Adipose tissue (tissue), 3 donors: ENCODE results near the gene PIGR. TPM values are rescaled to one million over a fixed set of nuclear protein-coding genes. Genes with fewer than 3 reads are reported as not detected.
"Not testable (repeated sequence)": the region's sequence is repeated elsewhere in the genome, so short reads cannot be mapped to it uniquely, and the experiment has no call there.

Experiments
- H3K27ac ChIP-seq: one replicate; pipeline ENCODE4 v1.5.1; 2013; ENCODE audit warnings: low read depth, low read length
- WGBS, 3 donors: extraction: QIAGEN DNeasy Blood & Tissue Kit; methylation state at CpG; one replicate each; pipeline ENCODE4 v1.1.7; 2013; 5-methylcytosine and 5-hydroxymethylcytosine counted together
- polyA plus RNA-seq, 3 donors: library from polyadenylated mRNA; stranded (reverse); fragments of 200-250 nt; gene quantifications; one replicate each; pipeline ENCODE4 v1.2.3, GENCODE V29; 2013
- donor health status: healthy with polysubstance abuse.
- donor health status: Bipolar disorder and iron deficiency.
- donor health status: healthy.

PIGR gene
- polyA plus RNA-seq, 3 donors = 1.5 to 3.9 (median 3.5) TPM

DNA sequence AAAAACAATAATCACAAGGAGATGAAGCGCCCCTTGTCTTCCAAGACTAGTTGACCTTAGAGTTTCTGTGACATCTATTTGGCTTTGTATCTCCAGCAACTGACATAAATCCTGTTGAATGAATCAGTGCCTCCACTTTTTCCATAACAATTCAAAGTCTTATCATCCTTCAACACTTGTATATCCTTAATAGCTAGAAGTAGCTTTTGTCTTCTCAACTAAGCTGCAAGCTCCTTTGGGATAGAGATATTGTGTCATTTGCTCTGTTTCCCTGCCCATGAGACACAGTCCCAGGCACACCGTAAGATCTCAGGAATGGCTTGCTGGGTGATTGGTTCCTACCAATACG lies 5.7 kb downstream of the PIGR start:
- H3K27ac ChIP-seq = no peak overlapping the region
- 88 to 93% (median 90%) methylated on average over 3 of the region's 3 CpGs for WGBS, 3 donors

DNA sequence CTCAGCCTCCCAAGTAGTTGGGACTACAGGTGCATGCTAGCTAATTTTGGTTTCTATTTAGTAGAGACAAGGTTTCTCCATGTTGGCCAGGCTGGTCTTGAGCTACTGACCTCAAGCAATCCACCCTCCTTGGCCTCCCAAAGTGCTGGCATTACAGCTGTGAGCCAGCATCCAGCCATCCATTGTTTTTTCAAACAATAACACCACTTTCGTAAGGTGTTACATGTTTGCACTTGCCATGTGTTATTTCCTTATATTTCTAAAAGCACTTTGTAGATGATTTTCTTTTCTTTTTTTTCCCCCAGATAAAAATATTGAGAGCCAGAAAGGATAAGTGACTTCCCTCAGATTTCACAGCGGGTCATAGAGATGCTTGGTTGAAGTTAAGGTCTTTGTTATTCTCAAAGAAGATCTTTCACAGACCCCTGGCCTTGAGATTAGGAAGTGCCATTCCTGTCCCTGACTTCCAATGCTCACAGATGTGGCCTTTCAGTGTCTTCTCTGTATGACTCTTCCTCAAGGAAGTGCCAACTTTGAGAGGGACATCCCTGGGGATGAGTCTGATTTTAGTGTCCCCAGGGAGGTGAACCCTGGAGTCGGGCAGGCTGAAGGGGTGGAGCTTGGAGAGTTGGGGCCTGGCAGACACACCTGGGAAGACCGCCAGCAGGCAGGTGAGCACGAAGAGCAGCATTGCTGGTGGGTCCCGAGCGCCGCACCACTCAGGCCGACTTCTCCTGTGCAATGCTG lies 6.3 kb downstream of the PIGR start:
- H3K27ac ChIP-seq = no peak overlapping the region
- 79 to 88% (median 84%) methylated on average over 9 of the region's 9 CpGs for WGBS, 3 donors

DNA sequence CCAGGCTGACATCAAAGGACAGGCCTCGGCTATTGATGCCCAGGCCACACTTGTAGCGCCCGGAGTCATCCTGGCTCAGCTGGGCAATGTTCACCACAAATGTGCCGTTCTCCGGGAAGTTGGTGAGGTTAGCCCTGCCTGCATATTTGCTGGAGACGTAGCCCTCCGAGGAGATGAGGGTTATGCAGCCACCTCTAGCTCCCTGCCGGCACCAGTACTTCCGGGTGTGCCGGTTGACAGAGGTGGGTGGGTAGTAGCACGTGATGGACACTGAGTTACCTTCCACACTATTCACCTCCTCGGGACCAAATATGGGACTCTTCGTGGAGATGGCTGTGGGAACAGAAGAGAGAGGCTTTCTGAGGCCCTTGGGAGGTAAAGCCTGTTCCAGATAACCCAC lies 7.1 kb downstream of the PIGR start:
- no peak overlapping the region for H3K27ac ChIP-seq
- WGBS, 3 donors = 87 to 92% (median 91%) methylated on average over 13 of the region's 13 CpGs

DNA sequence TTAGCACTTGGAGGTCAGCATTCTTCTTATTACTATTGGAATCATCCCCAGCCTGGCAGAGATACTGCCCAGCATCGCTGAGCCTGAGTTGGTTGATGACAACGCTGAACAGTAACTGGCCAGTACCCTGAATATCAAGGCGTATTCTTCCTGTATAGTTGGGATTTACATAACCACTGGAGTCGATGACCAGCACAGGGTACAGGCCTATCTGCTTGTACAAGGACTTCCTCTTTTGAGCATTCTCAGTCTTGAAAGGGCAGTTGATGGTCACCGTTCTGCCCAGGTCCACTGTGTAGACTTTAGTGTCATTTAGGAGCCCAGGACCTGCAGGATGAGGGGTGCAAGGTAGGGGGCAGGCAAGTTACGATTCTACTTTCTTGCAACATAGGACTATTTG lies 8.8 kb downstream of the PIGR start:
- no peak overlapping the region for H3K27ac ChIP-seq
- WGBS, 3 donors = 87 to 92% (median 89%) methylated on average over 6 of the region's 6 CpGs

DNA sequence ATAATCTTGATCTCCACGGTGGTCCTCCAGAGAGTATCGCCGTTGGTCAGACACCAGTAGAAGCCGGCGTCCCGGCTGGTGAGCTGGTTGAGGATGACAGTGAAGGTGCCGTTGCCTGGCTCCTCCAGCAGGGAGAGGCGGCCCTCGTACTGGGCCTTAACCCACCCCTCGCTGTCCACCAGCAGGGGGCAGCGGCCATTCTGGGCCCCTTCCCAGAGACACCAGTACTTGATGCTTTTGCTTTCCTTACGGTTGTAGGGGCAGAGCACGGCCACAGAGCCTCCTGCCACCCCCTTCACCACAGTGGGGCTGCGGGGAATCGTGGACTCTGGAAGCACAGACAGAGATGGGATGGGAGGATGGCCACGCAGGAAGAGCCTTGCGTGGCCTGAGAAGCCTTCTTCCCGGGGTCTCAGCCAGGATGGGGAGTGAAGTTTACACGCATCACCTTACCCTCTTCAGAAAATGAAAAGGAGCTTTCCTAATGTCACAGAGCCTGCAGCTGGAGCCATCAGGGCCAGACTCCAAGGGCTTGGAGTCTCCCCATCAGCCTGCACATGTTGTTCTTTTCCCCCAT lies 10.7 kb downstream of the PIGR start:
- H3K27ac ChIP-seq = no peak overlapping the region
- WGBS, 3 donors = 46 to 61% (median 59%) methylated on average over 19 of the region's 19 CpGs

DNA sequence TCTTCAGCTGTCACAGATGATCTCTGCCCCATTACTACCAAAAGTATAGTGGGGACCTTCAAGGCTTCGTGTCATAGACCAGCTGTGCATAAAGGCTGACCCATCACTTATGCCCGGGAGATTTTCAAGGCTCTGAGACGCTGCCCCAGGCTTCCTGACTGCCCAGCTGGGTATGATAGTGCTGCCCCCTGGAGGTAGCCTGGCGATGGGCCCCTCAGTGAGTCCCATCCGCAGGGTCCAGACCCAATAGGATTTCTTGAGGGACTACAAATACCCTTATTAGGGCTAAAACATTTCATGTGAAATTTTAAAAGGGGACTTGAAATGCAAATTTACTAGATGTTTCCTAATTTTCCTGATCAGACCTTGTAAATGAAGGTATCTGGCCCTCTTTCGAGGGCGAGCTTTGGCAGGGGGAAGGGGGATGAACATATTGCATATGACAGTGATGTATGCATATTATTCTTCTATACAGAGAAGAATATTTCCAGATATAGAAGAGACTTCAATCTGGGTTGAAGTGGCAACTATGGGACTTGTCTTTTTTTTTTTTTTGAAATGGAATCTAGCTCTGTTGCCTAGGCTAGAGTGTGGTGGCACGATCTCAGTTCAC lies 12.8 kb downstream of the PIGR start:
- WGBS, 3 donors = 65 to 68% (median 67%) methylated on average over 8 of the region's 8 CpGs
- H3K27ac ChIP-seq = no peak overlapping the region

DNA sequence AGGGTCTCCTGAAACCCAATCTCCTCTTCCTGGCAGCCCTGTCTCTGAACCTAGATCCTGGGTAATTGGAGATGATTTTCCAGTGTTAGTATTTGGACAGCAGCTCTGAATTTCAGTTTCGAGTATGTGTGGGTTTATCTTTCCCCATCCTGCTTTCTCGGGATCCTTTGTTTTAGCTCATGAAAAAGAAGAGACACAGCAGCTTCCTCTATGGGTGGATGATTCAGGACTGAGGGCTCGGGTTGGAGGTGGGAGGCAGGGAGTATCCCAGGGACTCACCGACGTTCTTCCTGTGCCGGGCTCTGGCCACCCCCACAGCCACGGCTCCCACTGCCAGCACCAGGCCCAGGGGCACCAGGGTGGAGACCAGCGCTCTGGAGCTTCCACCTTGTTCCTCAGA lies 14.1 kb downstream of the PIGR start:
- WGBS, 3 donors = 64 to 92% (median 66%) methylated on average over 8 of the region's 8 CpGs
- no peak overlapping the region for H3K27ac ChIP-seq

DNA sequence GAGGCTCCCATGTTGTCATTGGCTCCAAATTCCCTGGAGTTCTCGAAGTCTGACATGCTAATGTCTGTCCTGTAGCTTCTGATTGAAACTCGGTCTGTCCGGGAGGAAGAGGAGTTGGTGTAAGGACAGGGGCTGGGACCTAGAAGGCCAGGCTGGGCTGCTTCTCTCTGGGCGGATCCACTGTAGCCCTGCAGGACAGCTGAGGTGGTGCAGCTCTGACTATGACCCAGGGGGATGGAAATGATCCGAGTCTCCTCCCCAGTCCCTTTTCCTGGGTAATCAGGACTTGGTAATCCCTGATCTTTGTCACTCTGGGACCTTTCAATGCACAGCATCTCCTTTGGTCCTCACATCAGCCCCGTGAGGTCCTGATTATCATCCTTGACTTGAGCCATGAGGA lies 14.6 kb downstream of the PIGR start:
- no peak overlapping the region for H3K27ac ChIP-seq
- WGBS, 3 donors = 78 to 85% (median 82%) methylated on average over 6 of the region's 6 CpGs

DNA sequence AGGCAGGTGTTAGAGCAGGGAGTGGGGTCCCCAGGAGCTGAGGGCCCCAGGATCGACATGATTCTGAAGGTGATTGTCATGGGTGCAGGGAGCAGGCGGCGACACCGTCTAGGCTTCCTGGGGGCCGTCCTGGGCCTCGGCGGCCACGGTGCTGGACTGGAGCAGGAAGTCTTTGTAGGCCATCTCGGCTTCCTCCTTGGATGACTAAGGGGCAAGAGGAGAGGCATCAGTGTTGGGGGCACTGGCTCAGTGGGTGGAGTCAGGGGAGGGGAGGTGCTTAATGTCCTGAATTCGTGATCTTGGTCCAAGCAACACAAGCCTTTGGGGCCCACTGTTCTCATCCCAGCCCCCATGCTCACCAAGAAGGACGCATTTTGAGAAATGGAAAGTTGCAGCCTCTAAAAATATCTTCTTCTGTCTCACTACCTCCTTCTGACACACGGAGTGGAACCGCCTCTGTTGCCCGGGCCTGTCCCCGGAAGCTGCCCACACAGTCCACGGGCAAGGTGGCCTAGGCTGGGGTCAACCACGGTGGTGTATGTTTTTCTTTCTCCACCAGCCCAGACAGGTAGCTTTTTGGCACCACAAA lies 16.0 kb downstream of the PIGR start:
- no peak overlapping the region for H3K27ac ChIP-seq
- WGBS, 3 donors = 59 to 76% (median 61%) methylated on average over 17 of the region's 17 CpGs

DNA sequence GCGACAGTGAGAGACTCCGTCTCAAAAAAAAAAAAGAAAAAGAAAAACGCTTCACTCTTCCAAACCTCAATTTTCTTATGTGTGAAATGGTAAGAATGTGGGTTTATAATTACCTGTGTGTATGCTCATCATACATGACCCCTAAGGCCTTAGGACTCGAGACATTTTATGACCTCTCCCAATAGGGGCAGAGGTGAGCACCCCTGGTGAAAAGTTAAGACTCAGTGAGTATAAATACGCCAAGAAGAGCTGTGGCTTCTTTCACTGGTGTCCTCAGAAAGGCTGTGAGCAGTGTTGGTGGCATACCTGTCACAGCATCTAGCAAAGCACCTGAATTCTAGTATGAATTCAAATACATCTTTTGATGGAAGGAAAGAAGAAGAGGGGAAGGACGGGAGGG lies 16.7 kb downstream of the PIGR start:
- H3K27ac ChIP-seq = no peak overlapping the region
- 77 to 92% (median 79%) methylated on average over 6 of the region's 6 CpGs for WGBS, 3 donors

DNA sequence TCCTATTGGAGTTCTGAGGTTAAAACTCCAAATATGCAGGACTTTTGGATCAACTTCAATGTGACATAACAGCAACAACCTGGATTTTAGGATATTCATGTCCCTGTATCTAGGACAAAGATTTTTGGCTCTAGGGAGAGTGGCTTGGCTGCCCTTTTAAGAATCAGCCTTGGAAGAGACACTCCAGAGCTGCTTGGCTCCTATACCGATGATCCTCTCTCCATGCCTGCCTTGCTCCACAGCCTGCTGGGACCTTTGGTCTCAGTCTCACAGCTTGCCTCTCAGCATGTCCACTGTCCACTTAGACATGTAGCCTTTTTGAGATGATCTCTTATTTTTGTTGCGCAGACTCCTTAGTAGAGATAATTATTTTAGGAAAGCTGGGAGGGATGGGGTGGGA lies 20.0 kb downstream of the PIGR start:
- no peak overlapping the region for H3K27ac ChIP-seq
- 78 to 84% (median 79%) methylated on average over 2 of the region's 2 CpGs for WGBS, 3 donors

DNA sequence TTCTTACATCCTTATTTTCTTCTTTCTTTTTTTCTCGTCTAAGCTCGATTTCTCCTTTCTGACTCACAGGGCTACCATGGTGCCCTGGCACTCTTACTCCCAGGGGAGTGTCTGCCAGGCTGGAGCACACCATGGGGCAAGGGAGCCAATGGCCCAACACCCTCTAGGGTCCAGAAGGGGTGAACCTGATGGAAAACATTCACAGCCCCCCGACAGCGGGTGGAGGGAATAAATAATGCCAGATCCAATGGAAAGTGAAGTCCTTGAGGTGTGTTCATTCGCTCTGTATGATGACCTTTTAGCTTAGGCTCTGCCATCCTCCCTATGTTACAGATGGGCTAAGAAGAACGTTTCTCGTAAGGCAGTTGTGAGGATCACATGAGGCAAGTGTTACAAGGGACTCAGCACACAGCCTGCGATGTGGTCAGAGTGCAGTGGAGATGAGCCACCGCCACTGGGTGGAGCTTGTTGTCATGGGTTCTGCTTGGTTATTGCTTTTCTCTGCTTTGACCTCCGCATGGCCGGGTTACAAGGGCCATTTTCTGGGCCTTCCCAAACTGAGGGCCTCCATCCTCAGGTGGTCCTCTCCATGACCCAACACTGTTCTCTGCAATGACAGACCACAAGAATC lies 21.0 kb downstream of the PIGR start:
- WGBS, 3 donors = 70 to 85% (median 75%) methylated on average over 11 of the region's 11 CpGs

DNA sequence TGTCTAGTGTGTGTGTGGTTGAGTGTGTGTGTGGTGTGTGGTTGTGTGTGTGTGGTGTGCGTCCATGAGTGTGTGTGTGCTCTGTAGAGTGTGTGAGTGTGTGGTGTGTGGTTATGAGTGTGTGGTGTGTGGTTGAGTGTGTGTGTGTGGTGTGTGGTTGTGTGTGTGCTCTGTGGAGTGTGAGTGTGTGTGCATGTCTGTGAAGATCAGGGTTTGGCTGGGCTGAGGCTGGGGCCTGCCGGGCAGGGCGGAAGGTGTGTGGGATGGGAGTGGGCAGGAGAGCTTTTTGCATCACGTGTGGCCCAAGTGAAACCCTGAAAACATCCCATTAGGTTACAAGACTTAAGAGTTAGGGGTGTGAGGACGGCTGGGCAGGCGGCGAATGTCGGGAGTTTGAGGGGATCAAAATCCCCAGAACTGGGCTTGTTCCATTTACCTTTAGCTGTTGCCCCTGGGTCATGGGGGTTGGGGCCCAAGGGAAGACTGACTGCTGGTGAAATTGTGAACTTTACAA lies 21.6 kb downstream of the PIGR start:
- no peak overlapping the region for H3K27ac ChIP-seq
- WGBS, 3 donors = 78 to 88% (median 83%) methylated on average over 8 of the region's 8 CpGs

More for the DNA sequence above, 21.0 kb downstream of the PIGR start:
- H3K27ac ChIP-seq = no peak overlapping the region

DNA sequence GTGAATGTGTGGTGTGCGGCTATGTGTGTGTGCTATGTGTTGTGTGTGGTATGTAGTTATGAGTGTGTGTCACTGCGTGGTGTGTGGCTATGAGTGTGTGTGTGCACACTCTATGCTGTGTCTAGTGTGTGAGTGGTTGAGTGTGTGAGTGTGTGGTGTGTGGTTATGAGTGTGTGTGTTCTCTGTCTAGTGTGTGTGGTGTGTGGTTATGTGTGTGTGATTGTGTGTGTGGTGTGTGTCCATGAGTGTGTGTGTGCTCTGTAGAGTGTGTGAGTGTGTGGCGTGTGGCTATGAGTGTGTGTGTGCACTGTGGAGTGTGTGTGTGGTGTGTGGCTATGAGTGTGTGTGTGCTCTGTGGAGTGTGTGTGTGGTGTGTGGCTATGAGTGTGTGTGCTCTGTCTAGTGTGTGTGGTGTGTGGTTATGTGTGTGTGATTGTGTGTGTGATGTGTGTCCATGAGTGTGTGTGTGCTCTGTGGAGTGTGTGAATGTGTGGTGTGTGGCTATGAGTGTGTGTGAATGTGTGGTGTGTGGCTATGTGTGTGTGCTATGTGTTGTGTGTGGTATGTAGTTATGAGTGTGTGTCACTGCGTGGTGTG lies 22.2 kb downstream of the PIGR start:
- 92 to 100% (median 98%) methylated on average over 4 of the region's 4 CpGs for WGBS, 3 donors

DNA sequence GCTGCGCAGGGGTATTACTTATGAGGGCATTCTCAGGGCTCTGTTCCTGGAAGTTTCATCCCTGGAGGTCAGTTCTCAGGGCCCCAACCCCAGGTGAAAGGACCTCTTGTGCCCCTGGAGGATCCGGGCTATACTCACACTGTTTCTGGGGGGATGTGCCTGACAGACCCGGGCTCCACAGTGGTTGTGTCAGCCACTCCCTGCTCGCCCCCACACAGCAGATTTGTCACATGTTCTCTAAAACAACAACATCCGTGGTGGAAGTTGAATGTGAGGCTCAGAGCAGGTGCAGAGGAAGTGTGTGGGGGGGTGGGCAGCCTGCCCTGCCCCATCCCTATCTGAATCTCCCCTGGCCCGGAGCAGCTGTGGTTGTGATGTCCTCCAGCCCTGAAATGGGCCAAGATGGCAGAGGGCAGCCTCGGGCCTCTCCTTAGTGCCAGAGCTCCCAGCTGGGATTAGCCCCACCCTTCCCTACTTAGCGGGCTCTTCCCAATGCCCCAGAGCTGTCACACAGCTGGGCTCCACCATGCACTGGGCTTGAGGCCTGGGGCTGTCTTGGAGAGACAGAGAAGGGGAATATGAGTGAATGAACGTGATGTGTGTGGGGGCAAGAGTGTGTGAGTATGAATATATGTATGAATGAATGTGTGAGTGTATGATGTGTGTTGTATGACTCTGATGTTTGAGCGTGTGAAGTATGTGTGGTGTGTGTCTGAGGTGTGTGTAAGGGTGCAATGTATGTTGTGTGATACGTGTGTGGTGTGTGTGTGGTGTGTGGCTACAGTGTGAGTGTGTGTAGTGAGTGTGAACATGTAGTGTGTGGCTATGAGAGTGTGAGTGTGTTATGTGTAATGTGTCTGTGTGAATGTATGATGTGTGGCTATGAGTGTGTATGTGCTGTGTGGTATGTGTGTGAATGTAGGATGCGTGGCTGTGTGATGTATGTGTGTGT lies 23.0 kb downstream of the PIGR start:
- H3K27ac ChIP-seq = no peak overlapping the region
- 54 to 77% (median 55%) methylated on average over 12 of the region's 12 CpGs for WGBS, 3 donors

More for the DNA sequence above, 22.2 kb downstream of the PIGR start:
- not testable (repeated sequence) for H3K27ac ChIP-seq

DNA sequence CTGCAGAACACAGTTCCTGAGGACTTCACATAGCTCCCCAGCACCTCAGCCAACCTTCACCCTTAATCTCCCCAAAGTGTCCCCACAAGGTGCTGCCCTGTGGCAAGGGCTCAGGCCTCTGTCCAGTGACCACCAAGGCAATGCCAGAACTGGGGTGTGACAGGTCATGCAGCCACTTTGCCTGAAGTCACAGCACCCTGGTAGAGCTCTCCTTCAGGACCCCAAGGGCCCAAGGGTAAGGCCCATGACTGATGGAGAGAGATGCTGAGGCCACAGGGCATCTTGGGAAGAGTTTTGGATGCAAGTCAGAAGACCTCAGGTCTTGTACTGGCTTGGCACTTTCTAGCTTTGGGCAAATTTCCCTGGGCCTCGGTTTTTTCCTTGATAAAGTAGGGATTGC lies 23.7 kb downstream of the PIGR start:
- H3K27ac ChIP-seq = no peak overlapping the region
- WGBS, 3 donors = 69 to 82% (median 71%) methylated on average over 1 of the region's 1 CpG

DNA sequence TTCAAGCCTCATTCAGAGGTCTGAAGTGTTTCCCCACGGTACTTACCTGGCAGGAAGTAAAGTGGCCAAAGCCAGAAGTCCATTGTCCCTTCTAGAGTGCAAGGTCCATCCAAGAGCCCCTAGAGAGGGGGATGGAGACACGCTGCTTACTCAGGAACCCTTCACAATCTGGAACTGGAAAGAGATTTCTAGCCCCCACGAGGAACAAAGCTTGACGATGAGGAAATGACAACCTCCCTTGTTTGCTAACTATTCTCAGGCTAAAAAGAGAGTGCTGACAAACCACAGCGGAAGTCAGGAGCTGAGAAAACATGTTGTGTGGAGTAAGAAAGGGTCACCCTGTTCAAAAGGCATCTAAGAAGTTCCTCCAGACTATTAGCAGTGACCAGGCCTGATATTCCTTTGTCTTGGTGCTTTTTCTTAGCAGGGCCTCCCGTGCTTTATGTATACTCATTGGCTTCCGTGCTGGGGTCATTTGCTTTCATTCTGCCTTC lies 24.4 kb downstream of the PIGR start, which contains the start of gene FCMR:
Gene FCMR (minus strand): TSS at position 170 of the 494 bp plus-strand sequence. CDS start 87 bp downstream, at position 83.
- WGBS, 3 donors = 31 to 62% (median 32%) methylated on average over 7 of the region's 7 CpGs
- no peak within 1 kb of the TSS for H3K27ac ChIP-seq
